Urinary bladder (tissue), 4 donors: Measurements from ENCODE around the gene PLCL2. TPM values are rescaled to one million over a fixed set of nuclear protein-coding genes. Genes with fewer than 3 reads are reported as not detected.

Experiments
- DNase-seq: peaks from one replicate; pipeline ENCODE4 v3.0.0-alpha.2; 2015; ENCODE audit errors: extremely low spot score
- H3K27ac ChIP-seq: one replicate; pipeline ENCODE4 v1.5.1; 2013; ENCODE audit warnings: low read depth, mild to moderate bottlenecking, moderate library complexity
- H3K36me3 ChIP-seq: one replicate; pipeline ENCODE4 v1.6.1; 2013; ENCODE audit warnings: mild to moderate bottlenecking, moderate library complexity; ENCODE audit not compliant: insufficient read depth
- H3K4me1 ChIP-seq: one replicate; pipeline ENCODE4 v1.6.1; 2013; ENCODE audit warnings: mild to moderate bottlenecking, moderate library complexity; ENCODE audit not compliant: insufficient read depth
- H3K4me3 ChIP-seq: one replicate; pipeline ENCODE4 v1.5.1; 2013; ENCODE audit warnings: low read depth, low read length
- WGBS: extraction: QIAGEN DNeasy Blood & Tissue Kit; methylation state at CpG from one replicate; pipeline ENCODE4 v1.1.7; 2013; 5-methylcytosine and 5-hydroxymethylcytosine counted together
- polyA plus RNA-seq: library from polyadenylated mRNA; stranded (reverse); fragments of 200-250 nt; gene quantifications from one replicate; pipeline ENCODE4 v1.2.3, GENCODE V29; 2013
- total RNA-seq: library from RNA; depleted of rRNA; stranded (reverse); fragments of >200 nt; gene quantifications from one replicate; pipeline ENCODE4 v1.2.3, GENCODE V29; 2014
- donor health status: healthy with polysubstance abuse.
- donor health status: healthy.

PLCL2 gene
- total and polyA plus RNA-seq, 2 donors = 2.7 to 23.0 TPM

GRCh38 chr3:17132286-17133115, 247.7 kb downstream of the PLCL2 start:
- H3K4me3 ChIP-seq = no peak overlapping the region
- 77% methylated on average over 10 of the region's 10 CpGs for WGBS
- no peaks in the 10 kb centered on the region for H3K4me1 ChIP-seq
- no peak overlapping the region for H3K27ac ChIP-seq
- DNase-seq = no peak
- H3K36me3 ChIP-seq = no peaks in the 10 kb centered on the region

GRCh38 chr3:17133632-17134545, 249.1 kb downstream of the PLCL2 start:
- no peaks in the 10 kb centered on the region for H3K36me3 ChIP-seq
- 88% methylated on average over 19 of the region's 19 CpGs for WGBS
- H3K27ac ChIP-seq = no peak overlapping the region
- no peak overlapping the region for H3K4me3 ChIP-seq
- no peak for DNase-seq
- no peaks in the 10 kb centered on the region for H3K4me1 ChIP-seq

- DNase-seq = no peak
- Histone ChIP-seq H3K4me3 (no peak overlapping the region), H3K36me3 (no peaks in the 10 kb centered on the region), H3K27ac (no peak overlapping the region), H3K4me1 (no peaks in the 10 kb centered on the region)
These were observed 250.9 kb downstream of the PLCL2 start for GRCh38 chr3:17135696-17136095.

GRCh38 chr3:17136136-17136721, 251.5 kb downstream of the PLCL2 start:
- H3K4me3 ChIP-seq = no peak overlapping the region
- no peak for DNase-seq
- no peak overlapping the region for H3K27ac ChIP-seq
- WGBS = 66% methylated on average over 11 of the region's 11 CpGs
- H3K36me3 ChIP-seq = no peaks in the 10 kb centered on the region
- no peaks in the 10 kb centered on the region for H3K4me1 ChIP-seq

- no peak overlapping the region for H3K27ac ChIP-seq
- H3K36me3 ChIP-seq = no peaks in the 10 kb centered on the region
- no peaks in the 10 kb centered on the region for H3K4me1 ChIP-seq
- no peak overlapping the region for H3K4me3 ChIP-seq
- WGBS = 94% methylated on average over 5 of the region's 5 CpGs
- no peak for DNase-seq
These were observed 252.6 kb downstream of the PLCL2 start for GRCh38 chr3:17137321-17137826.

GRCh38 chr3:17138246-17139039, 253.7 kb downstream of the PLCL2 start:
- 84% methylated on average over 7 of the region's 7 CpGs for WGBS
- H3K4me1 ChIP-seq = no peaks in the 10 kb centered on the region
- DNase-seq = no peak
- no peak overlapping the region for H3K4me3 ChIP-seq
- H3K27ac ChIP-seq = no peak overlapping the region
- no peaks in the 10 kb centered on the region for H3K36me3 ChIP-seq
